ENCODE measurements around the gene CERS6.
A peak's percentile ranks its signal among the peaks of the same experiment; 100 is the strongest.
"Not testable (repeated sequence)": the region's sequence is repeated elsewhere in the genome, so short reads cannot be mapped to it uniquely, and the experiment has no call there.

CERS6 gene

GRCh38 chr2:168468354-168468753, 12.3 kb downstream of the CERS6 start:
- DNase-seq (ENCODE audit: low spot score): no peak

- DNase-seq (ENCODE audit: low spot score): no peak
These were observed 13.4 kb downstream of the CERS6 start for GRCh38 chr2:168469281-168469988.

- no peak for DNase-seq (ENCODE audit: low spot score)
These were observed 14.5 kb downstream of the CERS6 start for GRCh38 chr2:168470320-168471162.

GRCh38 chr2:168471163-168471475, 15.0 kb downstream of the CERS6 start:
- peak; percentile 77 for DNase-seq (ENCODE audit: low spot score)

GRCh38 chr2:168475636-168476035, 19.6 kb downstream of the CERS6 start:
- no peak for DNase-seq (ENCODE audit: low spot score)

- no peak for DNase-seq (ENCODE audit: low spot score)
These were observed 22.1 kb downstream of the CERS6 start for GRCh38 chr2:168478206-168478605.

- DNase-seq (ENCODE audit: low spot score): no peak
These were observed 24.3 kb downstream of the CERS6 start for GRCh38 chr2:168480356-168480755.

GRCh38 chr2:168480825-168481585, 24.9 kb downstream of the CERS6 start:
- DNase-seq (ENCODE audit: low spot score): no peak

GRCh38 chr2:168482269-168482668, 26.2 kb downstream of the CERS6 start:
- DNase-seq (ENCODE audit: low spot score): no peak

- no peak for DNase-seq (ENCODE audit: low spot score)
These were observed 27.1 kb downstream of the CERS6 start for GRCh38 chr2:168482952-168483831.

- no peak for DNase-seq (ENCODE audit: low spot score)
These were observed 30.4 kb downstream of the CERS6 start for GRCh38 chr2:168486477-168486876.

GRCh38 chr2:168490015-168490874, 34.2 kb downstream of the CERS6 start:
- DNase-seq (ENCODE audit: low spot score): no peak

- DNase-seq (ENCODE audit: low spot score): no peak
These were observed 35.0 kb downstream of the CERS6 start for GRCh38 chr2:168490946-168491605.

GRCh38 chr2:168491728-168492127, 35.7 kb downstream of the CERS6 start:
- not testable (repeated sequence) for DNase-seq (ENCODE audit: low spot score)

GRCh38 chr2:168493219-168493618, 37.1 kb downstream of the CERS6 start:
- DNase-seq (ENCODE audit: low spot score): not testable (repeated sequence)

GRCh38 chr2:168494190-168494711, 38.2 kb downstream of the CERS6 start:
- DNase-seq (ENCODE audit: low spot score): no peak

- DNase-seq (ENCODE audit: low spot score): no peak
These were observed 39.5 kb downstream of the CERS6 start for GRCh38 chr2:168495524-168495923.

- DNase-seq (ENCODE audit: low spot score): no peak
These were observed 40.8 kb downstream of the CERS6 start for GRCh38 chr2:168496906-168497305.

- no peak for DNase-seq (ENCODE audit: low spot score)
These were observed 43.4 kb downstream of the CERS6 start for GRCh38 chr2:168499500-168499899.

GRCh38 chr2:168500516-168500915, 44.4 kb downstream of the CERS6 start:
- DNase-seq (ENCODE audit: low spot score): no peak
